ENCODE results near the gene PDCD1LG2. TPM values are rescaled to one million over a fixed set of nuclear protein-coding genes. Genes with fewer than 3 reads are reported as not detected.
"Not testable (repeated sequence)": the region's sequence is repeated elsewhere in the genome, so short reads cannot be mapped to it uniquely, and the experiment has no call there.

Gene PDCD1LG2
- total RNA-seq, 4 donors from 2014 or later, result 0.27 to 0.64 TPM; not detected in 2

GRCh38 chr9:5470122-5470521, 40.2 kb upstream of the PDCD1LG2 start:
- Histone ChIP-seq H3K27me3 (no peaks in the 10 kb centered on the region), H3K27ac (no peak overlapping the region), H3K9me3 (no peaks in the 10 kb centered on the region), H3K4me1 (no peaks in the 10 kb centered on the region), H3K36me3 (no peaks in the 10 kb centered on the region), H3K4me3 (no peak overlapping the region)
- no peak for TF ChIP-seq EP300 (IDR thresholded peaks at IDR 0.05; ENCODE audit: low read depth)
- TF ChIP-seq POLR2AphosphoS5 (IDR thresholded peaks at IDR 0.05), result no peak
- no peak for TF ChIP-seq POLR2A (IDR thresholded peaks at IDR 0.05)
- TF ChIP-seq CTCF (IDR thresholded peaks at IDR 0.05), result no peak
- no peak for DNase-seq
- intact Hi-C loops (cut with DNase I; ENCODE audit: low total_unique reads), result no loop called here
- in situ Hi-C loops (cut with MboI; ENCODE audit: low pct_ligation_motif_present in 1 of 4, low pct_unique_long_range_greater_than_20kb in 1 of 4, low sequenced_read_pairs in 3 of 4), result no loop called here
- WGBS, 2 donors (ENCODE audit: low coverage in 1 of 2), result 67 to 79% methylated on average over 1 of the region's 1 CpG

DNA sequence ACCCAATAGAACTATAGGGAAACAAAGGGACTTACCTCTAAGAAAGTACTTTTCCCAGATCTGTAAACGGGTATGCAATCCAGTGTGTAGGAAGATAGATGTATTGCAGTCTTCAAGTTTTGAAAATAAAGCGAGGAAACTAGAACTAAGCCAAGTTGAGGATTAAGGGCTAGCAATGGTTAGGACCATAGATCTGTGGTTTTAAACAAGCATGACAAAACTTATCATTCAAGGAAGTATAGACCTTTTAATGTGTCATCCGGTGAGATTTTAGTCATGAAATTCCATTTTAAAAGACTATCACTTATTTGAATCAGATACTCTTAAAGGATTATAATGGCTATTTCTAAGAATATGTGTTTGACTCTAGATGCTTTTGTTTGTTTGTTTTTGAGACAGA, 39.5 kb upstream of the PDCD1LG2 start:
- Histone ChIP-seq H3K9me3 (no peaks in the 10 kb centered on the region), H3K27ac (no peak overlapping the region), H3K4me1 (no peaks in the 10 kb centered on the region), H3K4me3 (no peak overlapping the region), H3K27me3 (no peaks in the 10 kb centered on the region), H3K36me3 (no peaks in the 10 kb centered on the region)
- WGBS, 2 donors (ENCODE audit: low coverage in 1 of 2), result 88% methylated on average over 3 of the region's 3 CpGs
- intact Hi-C loops (cut with DNase I; ENCODE audit: low total_unique reads) (no loop called here), in situ Hi-C loops (cut with MboI; ENCODE audit: low pct_ligation_motif_present in 1 of 4, low pct_unique_long_range_greater_than_20kb in 1 of 4, low sequenced_read_pairs in 3 of 4) (no loop called here)
- TF ChIP-seq POLR2A (IDR thresholded peaks at IDR 0.05) (no peak), CTCF (IDR thresholded peaks at IDR 0.05) (no peak)
- DNase-seq, result no peak

GRCh38 chr9:5475611-5476010, 34.7 kb upstream of the PDCD1LG2 start:
- H3K9me3 ChIP-seq; in situ Hi-C loops (cut with MboI; ENCODE audit: low pct_ligation_motif_present in 1 of 4, low pct_unique_long_range_greater_than_20kb in 1 of 4, low sequenced_read_pairs in 3 of 4); DNase-seq; intact Hi-C loops (cut with DNase I; ENCODE audit: low total_unique reads); H3K4me3 ChIP-seq; H3K27me3 ChIP-seq; H3K4me1 ChIP-seq; H3K36me3 ChIP-seq; H3K27ac ChIP-seq: not testable (repeated sequence)
- WGBS, 2 donors (ENCODE audit: low coverage in 1 of 2), result 86 to 100% methylated on average over 1 to 2 of the region's 2 CpGs

DNA sequence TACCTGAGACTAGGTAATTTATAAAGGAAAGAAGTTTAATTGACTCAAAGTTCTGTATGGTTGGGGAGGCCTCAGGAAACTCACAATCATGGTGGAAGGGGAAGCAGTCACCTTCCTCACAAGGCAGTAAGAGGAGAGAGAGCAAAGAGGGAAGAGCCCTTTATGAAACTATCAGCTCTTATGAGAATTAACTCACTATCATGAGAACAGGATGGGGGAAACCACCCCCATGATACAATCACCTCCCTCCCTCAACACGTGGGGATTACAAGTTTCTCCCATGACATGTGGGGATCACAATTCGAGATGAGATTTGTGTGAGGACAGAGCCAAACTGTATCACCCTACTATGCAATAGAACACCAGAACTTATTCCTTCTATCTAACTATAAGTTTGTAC, 32.1 kb upstream of the PDCD1LG2 start:
- H3K4me1 ChIP-seq, result no peaks in the 10 kb centered on the region
- no peaks in the 10 kb centered on the region for H3K27me3 ChIP-seq
- no peak overlapping the region for H3K4me3 ChIP-seq
- H3K27ac ChIP-seq, result no peak overlapping the region
- no peak for DNase-seq
- H3K9me3 ChIP-seq, result no peaks in the 10 kb centered on the region
- in situ Hi-C loops (cut with MboI; ENCODE audit: low pct_ligation_motif_present in 1 of 4, low pct_unique_long_range_greater_than_20kb in 1 of 4, low sequenced_read_pairs in 3 of 4) (no loop called here), intact Hi-C loops (cut with DNase I; ENCODE audit: low total_unique reads) (no loop called here)
- WGBS, 2 donors (ENCODE audit: low coverage in 1 of 2), result 64% methylated on average over 2 of the region's 2 CpGs; no CpG with 5 or more reads in 1 of the 2 donors
- H3K36me3 ChIP-seq, result no peaks in the 10 kb centered on the region
- TF ChIP-seq EP300 (IDR thresholded peaks at IDR 0.05; ENCODE audit: low read depth) (no peak), POLR2AphosphoS5 (IDR thresholded peaks at IDR 0.05) (no peak), POLR2A (IDR thresholded peaks at IDR 0.05) (no peak), CTCF (IDR thresholded peaks at IDR 0.05) (no peak)

GRCh38 chr9:5479994-5480694, 30.2 kb upstream of the PDCD1LG2 start:
- Histone ChIP-seq H3K9me3 (no peaks in the 10 kb centered on the region), H3K4me1 (no peaks in the 10 kb centered on the region), H3K27ac (no peak overlapping the region), H3K36me3 (no peaks in the 10 kb centered on the region), H3K4me3 (no peak overlapping the region), H3K27me3 (no peaks in the 10 kb centered on the region)
- intact Hi-C loops (cut with DNase I; ENCODE audit: low total_unique reads), result no loop called here
- in situ Hi-C loops (cut with MboI; ENCODE audit: low pct_ligation_motif_present in 1 of 4, low pct_unique_long_range_greater_than_20kb in 1 of 4, low sequenced_read_pairs in 3 of 4), result no loop called here
- 68 to 70% methylated on average over 3 of the region's 3 CpGs for WGBS, 2 donors (ENCODE audit: low coverage in 1 of 2)
- DNase-seq, result no peak
- no peak for TF ChIP-seq POLR2AphosphoS5 (IDR thresholded peaks at IDR 0.05)
- no peak for TF ChIP-seq EP300 (IDR thresholded peaks at IDR 0.05; ENCODE audit: low read depth)
- TF ChIP-seq POLR2A (IDR thresholded peaks at IDR 0.05), result no peak
- no peak for TF ChIP-seq CTCF (IDR thresholded peaks at IDR 0.05)
